Measurements from ENCODE around the gene MYO5C.
"Not testable (repeated sequence)": the region's sequence is repeated elsewhere in the genome, so short reads cannot be mapped to it uniquely, and the experiment has no call there.

Gene MYO5C

DNA sequence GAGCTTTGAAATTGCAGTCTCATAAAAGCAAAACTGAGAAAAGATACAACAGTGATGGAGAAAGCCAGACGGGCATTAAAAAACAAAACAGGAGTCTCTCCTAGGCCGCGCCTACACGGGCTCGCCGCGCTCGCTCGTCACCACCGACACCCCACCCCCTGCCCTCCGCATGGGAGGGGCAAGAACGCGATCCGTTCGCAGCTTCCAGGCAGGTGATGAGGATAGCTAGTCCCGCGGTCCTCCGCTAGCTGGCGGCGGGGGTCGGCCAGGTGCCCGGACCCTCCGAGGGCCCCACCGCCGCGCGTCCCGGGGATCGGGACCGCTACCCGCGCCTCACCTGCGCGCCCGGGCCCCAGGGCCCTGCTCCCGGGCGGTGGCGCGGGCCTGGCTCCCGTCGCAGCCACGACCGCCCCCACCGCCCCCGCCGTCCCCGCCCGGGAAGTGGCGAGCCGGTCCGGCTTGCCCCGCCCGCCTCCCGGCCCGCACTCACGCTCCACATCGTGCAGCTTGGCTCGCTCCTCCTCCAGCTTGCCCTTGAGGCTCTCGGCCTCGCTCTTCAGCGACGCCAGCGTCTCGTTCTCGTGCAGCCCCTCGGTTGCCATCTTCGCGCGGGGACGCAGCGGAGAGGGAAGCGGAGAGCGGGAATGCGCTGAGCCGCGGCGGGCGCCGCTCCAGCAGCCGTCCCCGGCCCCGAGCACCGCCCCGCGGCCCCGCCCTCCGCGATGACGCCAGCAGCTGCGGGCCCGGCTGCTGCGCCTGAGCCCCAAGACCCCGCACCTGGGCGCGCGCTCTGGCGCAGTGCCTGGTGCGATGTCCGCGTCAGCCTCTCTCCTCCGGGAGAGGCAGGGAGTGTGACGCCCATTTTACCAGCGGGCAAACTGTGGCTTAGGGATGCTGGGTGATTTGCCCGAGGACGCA is 116.1 kb downstream of the MYO5C start:
- H3K4me3 Mint-ChIP-seq = peak overlapping the region; percentile 84
- DNase-seq = peak; percentile 91
- H3K4me1 Mint-ChIP-seq (ENCODE audit: low read depth) = peaks cover 37% of the 10 kb centered on the region
- peaks cover 2% of the 10 kb centered on the region for H3K36me3 Mint-ChIP-seq (ENCODE audit: low read depth)
- H3K27me3 Mint-ChIP-seq = no peaks in the 10 kb centered on the region
- peak overlapping the region; percentile 93 for H3K27ac Mint-ChIP-seq
- no peaks in the 10 kb centered on the region for H3K9me3 Mint-ChIP-seq

DNA sequence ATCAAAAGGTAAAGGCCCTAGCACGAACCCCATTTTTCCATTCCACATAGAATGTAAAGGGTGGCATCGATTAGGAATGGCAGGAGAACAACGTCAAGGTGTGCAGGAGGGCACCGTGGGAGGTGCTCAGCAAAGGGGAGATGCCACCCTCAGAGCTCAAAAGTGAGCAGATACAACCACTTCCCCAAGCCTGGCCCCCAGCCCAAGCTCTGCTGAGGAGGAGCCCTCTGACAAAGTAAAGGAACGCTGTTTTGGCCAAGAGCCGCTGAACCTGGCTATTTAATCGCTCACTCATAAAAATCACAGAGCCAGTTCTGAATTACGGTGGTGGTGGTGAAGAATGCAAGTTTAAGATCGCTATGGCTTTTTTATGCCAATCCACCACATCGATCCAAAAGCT is 116.8 kb downstream of the MYO5C start:
- peak overlapping the region; percentile 84 for H3K4me3 Mint-ChIP-seq
- DNase-seq = no peak
- no peaks in the 10 kb centered on the region for H3K9me3 Mint-ChIP-seq
- H3K27me3 Mint-ChIP-seq = no peaks in the 10 kb centered on the region
- peaks cover 37% of the 10 kb centered on the region for H3K4me1 Mint-ChIP-seq (ENCODE audit: low read depth)
- peak overlapping the region; percentile 92 for H3K27ac Mint-ChIP-seq
- peaks cover 2% of the 10 kb centered on the region for H3K36me3 Mint-ChIP-seq (ENCODE audit: low read depth)

- Mint-ChIP-seq H3K27ac (no peak overlapping the region), H3K27me3 (no peaks in the 10 kb centered on the region), H3K36me3 (ENCODE audit: low read depth) (no peaks in the 10 kb centered on the region), H3K9me3 (no peaks in the 10 kb centered on the region), H3K4me1 (ENCODE audit: low read depth) (peaks cover 34% of the 10 kb centered on the region), H3K4me3 (no peak overlapping the region)
- no peak for DNase-seq
Observed at GRCh38 chr15:52172869-52173268, 122.7 kb downstream of the MYO5C start.

- Mint-ChIP-seq H3K27me3 (no peaks in the 10 kb centered on the region), H3K4me1 (ENCODE audit: low read depth) (peaks cover 35% of the 10 kb centered on the region), H3K4me3 (no peak overlapping the region), H3K27ac (peak overlapping the region; percentile 28), H3K9me3 (no peaks in the 10 kb centered on the region), H3K36me3 (ENCODE audit: low read depth) (no peaks in the 10 kb centered on the region)
- DNase-seq = no peak
Observed at GRCh38 chr15:52171807-52172206, 123.8 kb downstream of the MYO5C start.

DNA sequence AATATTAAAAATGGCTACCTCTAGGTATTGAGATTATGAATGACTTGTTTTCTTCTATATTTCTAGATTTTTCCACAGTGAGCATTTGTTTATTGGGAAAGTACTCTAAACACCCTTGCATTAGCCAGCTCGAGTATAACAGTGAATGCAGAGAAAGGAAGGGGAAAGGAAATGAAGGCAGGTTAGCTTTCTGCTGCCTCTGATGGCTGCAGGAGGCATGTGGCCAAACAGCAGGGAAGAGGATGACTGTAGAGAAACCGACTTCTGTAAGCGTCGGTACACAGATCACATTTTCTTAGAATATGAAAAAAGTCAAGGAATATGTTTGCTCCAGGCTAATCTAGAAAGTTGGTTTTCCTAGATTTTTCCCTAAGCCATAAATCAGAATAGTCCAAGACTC is 124.2 kb downstream of the MYO5C start:
- peaks cover 34% of the 10 kb centered on the region for H3K4me1 Mint-ChIP-seq (ENCODE audit: low read depth)
- no peak overlapping the region for H3K4me3 Mint-ChIP-seq
- H3K27me3 Mint-ChIP-seq = no peaks in the 10 kb centered on the region
- H3K9me3 Mint-ChIP-seq = no peaks in the 10 kb centered on the region
- H3K36me3 Mint-ChIP-seq (ENCODE audit: low read depth) = no peaks in the 10 kb centered on the region
- H3K27ac Mint-ChIP-seq = no peak overlapping the region
- no peak for DNase-seq

- H3K9me3 Mint-ChIP-seq; H3K27ac Mint-ChIP-seq; H3K27me3 Mint-ChIP-seq; DNase-seq; H3K4me3 Mint-ChIP-seq; H3K36me3 Mint-ChIP-seq (ENCODE audit: low read depth): not testable (repeated sequence)
- H3K4me1 Mint-ChIP-seq (ENCODE audit: low read depth) = peaks cover 44% of the 10 kb centered on the region
Observed at GRCh38 chr15:52170199-52170598, 125.4 kb downstream of the MYO5C start.

- peaks cover 42% of the 10 kb centered on the region for H3K4me1 Mint-ChIP-seq (ENCODE audit: low read depth)
- H3K9me3 Mint-ChIP-seq = not testable (repeated sequence)
Observed at GRCh38 chr15:52165494-52166131, 130.0 kb downstream of the MYO5C start.

DNA sequence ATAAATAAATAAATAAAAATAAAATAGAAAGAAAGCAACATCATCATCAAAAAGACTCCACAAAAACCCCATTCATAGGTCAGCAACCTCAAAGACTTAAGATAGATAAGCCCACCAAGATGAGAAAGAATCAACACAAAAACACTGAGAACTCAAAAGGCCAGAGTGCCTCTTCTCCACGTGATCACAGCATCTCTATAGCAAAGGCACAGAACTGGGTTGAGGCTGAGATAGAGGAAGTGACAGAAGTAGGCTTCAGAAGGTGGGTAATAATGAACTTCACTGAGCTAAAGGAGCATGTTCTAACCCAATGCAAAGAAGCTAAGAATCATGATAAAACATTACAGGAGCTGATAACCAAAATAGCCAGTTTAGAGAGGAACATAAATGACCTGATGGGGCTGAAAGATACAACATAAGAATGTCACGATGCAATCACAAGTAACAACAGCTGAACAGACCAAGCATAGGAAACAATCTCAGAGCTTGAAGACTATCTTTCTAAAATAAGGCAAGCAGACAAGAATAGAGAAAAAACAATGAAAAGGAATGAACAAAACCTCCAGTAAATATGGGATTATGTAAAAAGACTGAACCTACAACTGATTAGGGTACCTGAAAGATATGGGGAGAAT is 130.9 kb downstream of the MYO5C start:
- peaks cover 28% of the 10 kb centered on the region for H3K36me3 Mint-ChIP-seq (ENCODE audit: low read depth)
- H3K27me3 Mint-ChIP-seq = no peaks in the 10 kb centered on the region
- no peak for DNase-seq
- peaks cover 34% of the 10 kb centered on the region for H3K4me1 Mint-ChIP-seq (ENCODE audit: low read depth)
- H3K4me3 Mint-ChIP-seq = no peak overlapping the region
- no peaks in the 10 kb centered on the region for H3K9me3 Mint-ChIP-seq
- H3K27ac Mint-ChIP-seq = peak overlapping the region; percentile 65

More at GRCh38 chr15:52165494-52166131, 130.0 kb downstream of the MYO5C start:
- peaks cover 23% of the 10 kb centered on the region for H3K36me3 Mint-ChIP-seq (ENCODE audit: low read depth)
- not testable (repeated sequence) for H3K4me3 Mint-ChIP-seq, H3K27me3 Mint-ChIP-seq, DNase-seq, H3K27ac Mint-ChIP-seq

DNA sequence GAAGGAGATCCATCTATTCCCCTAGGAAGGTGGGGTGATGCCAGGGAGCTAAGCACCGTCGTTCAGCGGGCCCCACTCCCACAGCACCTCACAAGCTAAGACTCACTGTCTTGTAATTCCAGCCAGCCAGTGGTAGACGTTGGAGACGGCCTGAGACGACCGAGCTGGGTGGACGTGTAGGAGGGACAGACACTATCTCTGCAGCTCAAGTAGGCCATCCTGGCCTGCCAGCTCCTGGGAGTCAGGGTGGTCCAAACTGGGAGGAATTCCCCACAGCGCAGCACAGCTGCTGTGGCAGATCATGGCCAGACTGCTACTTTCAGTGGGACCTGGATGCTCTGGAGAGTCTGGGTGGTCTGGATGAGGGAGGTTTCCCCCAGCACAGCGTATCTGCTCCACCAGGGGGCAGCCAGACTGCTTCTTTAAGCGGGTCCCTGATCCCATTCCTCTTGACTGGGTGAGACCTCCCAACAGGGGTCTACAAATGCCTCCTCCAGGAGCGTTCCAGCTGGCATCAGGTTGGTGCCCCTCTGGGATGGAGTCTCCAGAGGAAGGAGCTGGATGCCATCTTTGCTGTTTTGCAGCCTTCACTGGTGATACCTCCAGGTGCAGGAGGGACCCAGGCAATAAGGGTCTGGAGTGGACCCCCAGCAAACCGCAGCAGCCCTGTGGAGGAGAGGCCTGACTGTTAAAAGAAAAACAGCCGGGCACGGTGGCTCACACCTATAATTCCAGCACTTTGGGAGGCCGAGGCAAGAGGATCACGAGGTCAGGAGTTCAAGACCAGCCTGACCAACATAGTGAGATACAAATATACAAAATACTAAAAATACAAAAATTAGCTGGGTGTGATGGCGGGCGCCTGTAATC is 132.0 kb downstream of the MYO5C start:
- Mint-ChIP-seq H3K36me3 (ENCODE audit: low read depth) (peaks cover 31% of the 10 kb centered on the region), H3K27me3 (no peaks in the 10 kb centered on the region), H3K4me1 (ENCODE audit: low read depth) (peaks cover 32% of the 10 kb centered on the region), H3K9me3 (no peaks in the 10 kb centered on the region), H3K4me3 (no peak overlapping the region), H3K27ac (no peak overlapping the region)
- no peak for DNase-seq

DNA sequence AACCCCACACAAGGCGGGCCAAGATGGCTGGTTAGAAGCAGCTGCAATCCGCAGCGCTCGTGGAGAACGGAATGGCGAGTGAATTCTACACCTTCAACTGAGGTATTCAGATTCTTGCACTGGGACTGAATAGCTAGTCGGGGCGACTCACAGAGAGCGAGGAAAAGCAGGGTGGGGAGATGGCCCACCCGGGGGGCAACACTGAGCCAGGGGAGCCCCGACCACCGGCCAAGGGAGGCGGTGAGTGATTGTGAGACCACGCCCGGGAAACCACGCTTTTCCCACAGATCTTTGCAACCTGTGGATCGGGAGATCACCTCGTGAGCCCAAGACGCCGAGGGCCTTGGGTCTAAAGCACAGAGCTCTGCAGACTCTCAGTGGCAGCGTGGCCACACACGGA is 132.7 kb downstream of the MYO5C start:
- Mint-ChIP-seq H3K36me3 (ENCODE audit: low read depth) (peaks cover 31% of the 10 kb centered on the region), H3K4me1 (ENCODE audit: low read depth) (peaks cover 28% of the 10 kb centered on the region), H3K27me3 (no peaks in the 10 kb centered on the region), H3K4me3 (no peak overlapping the region), H3K27ac (no peak overlapping the region), H3K9me3 (no peaks in the 10 kb centered on the region)
- DNase-seq = no peak

GRCh38 chr15:52162260-52162659 is 133.3 kb downstream of the MYO5C start:
- H3K9me3 Mint-ChIP-seq = no peaks in the 10 kb centered on the region
- no peak for DNase-seq
- no peak overlapping the region for H3K4me3 Mint-ChIP-seq
- H3K27ac Mint-ChIP-seq = no peak overlapping the region
- peaks cover 31% of the 10 kb centered on the region for H3K36me3 Mint-ChIP-seq (ENCODE audit: low read depth)
- peaks cover 26% of the 10 kb centered on the region for H3K4me1 Mint-ChIP-seq (ENCODE audit: low read depth)
- no peaks in the 10 kb centered on the region for H3K27me3 Mint-ChIP-seq

DNA sequence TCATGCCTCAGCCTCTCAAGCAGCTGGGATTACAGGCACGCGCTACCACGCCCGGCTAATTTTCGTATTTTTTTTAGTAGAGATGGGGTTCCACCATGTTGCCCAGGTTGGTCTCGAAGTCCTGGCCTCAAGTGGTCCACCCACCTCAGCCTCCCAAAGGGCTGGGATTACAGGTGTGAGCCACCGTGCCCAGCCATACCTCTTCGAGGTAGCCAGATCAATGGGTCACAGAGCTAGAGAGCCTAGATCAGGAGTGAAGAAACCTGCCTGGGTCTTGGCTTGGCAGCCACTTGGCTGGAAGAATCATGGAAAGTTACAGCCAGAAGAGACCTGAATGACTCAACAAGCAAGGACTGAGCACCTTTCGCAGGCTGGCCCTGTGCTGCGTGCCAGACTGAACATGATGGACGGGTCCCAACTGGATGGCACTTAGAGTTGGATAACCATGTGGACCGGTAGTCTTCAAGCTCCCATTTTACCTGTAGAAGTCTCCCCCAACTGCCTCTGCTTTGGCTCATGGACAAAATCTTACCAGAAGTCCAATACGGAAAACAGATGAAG is 134.1 kb downstream of the MYO5C start:
- peaks cover 20% of the 10 kb centered on the region for H3K4me1 Mint-ChIP-seq (ENCODE audit: low read depth)
- no peak for DNase-seq
- H3K27me3 Mint-ChIP-seq = no peaks in the 10 kb centered on the region
- no peaks in the 10 kb centered on the region for H3K9me3 Mint-ChIP-seq
- peaks cover 31% of the 10 kb centered on the region for H3K36me3 Mint-ChIP-seq (ENCODE audit: low read depth)
- H3K27ac Mint-ChIP-seq = no peak overlapping the region
- no peak overlapping the region for H3K4me3 Mint-ChIP-seq

DNA sequence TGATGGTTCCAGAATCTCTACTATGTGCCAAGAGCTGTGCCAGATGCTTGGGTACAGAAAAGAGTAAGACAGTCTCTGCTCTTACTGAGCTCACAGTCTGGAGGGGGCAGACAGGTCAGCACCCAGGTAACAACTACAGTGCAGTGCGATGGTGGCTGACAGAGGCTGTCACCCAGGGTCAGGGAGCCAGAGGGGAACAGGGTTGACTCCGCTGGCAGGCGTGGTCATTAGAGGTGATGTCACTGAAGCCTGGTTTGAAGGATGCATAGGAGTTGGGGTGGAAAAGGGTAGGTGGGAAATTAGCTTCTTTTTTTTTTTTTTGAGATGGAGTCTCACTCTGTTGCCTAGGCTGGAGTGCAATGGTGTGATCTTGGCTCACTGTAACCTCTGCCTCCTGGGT is 136.0 kb downstream of the MYO5C start:
- H3K27ac Mint-ChIP-seq = no peak overlapping the region
- H3K27me3 Mint-ChIP-seq = no peaks in the 10 kb centered on the region

More for the DNA sequence above, 136.0 kb downstream of the MYO5C start:
- no peak overlapping the region for H3K4me3 Mint-ChIP-seq
- no peak for DNase-seq
- H3K9me3 Mint-ChIP-seq = no peaks in the 10 kb centered on the region
- H3K4me1 Mint-ChIP-seq (ENCODE audit: low read depth) = peaks cover 2% of the 10 kb centered on the region
- H3K36me3 Mint-ChIP-seq (ENCODE audit: low read depth) = peaks cover 31% of the 10 kb centered on the region
